Measurements from ENCODE around the gene TMEM200A. TPM values are rescaled to one million over a fixed set of nuclear protein-coding genes. Genes with fewer than 3 reads are reported as not detected.

Gene TMEM200A
- total RNA-seq, 1 donor from 2014 or later, result 0.79 TPM

- Histone ChIP-seq H3K4me3 (ENCODE audit: low read depth, low read length) (no peak overlapping the region), H3K27me3 (ENCODE audit: control insufficient read depth, insufficient read depth, low read length) (no peaks in the 10 kb centered on the region), H3K36me3 (ENCODE audit: control insufficient read depth, insufficient read depth, low read length) (no peaks in the 10 kb centered on the region)
- no peak for DNase-seq (ENCODE audit: low read depth)
- TF ChIP-seq CTCF (IDR thresholded peaks at IDR 0.05; ENCODE audit: insufficient read depth, low read length, severe bottlenecking), result no peak
- FAIRE-seq, result no peak
Observed at GRCh38 chr6:130435181-130435580, 69.4 kb downstream of the TMEM200A start.

GRCh38 chr6:130437961-130438360 is 72.1 kb downstream of the TMEM200A start:
- no peak for TF ChIP-seq CTCF (IDR thresholded peaks at IDR 0.05; ENCODE audit: insufficient read depth, low read length, severe bottlenecking)
- FAIRE-seq (no peak), DNase-seq (ENCODE audit: low read depth) (no peak)
- H3K4me3 ChIP-seq (ENCODE audit: low read depth, low read length), result no peak overlapping the region
- H3K27me3 ChIP-seq (ENCODE audit: control insufficient read depth, insufficient read depth, low read length), result no peaks in the 10 kb centered on the region
- no peaks in the 10 kb centered on the region for H3K36me3 ChIP-seq (ENCODE audit: control insufficient read depth, insufficient read depth, low read length)

- peak; percentile 79 for DNase-seq (ENCODE audit: low read depth)
- TF ChIP-seq CTCF (IDR thresholded peaks at IDR 0.05; ENCODE audit: insufficient read depth, low read length, severe bottlenecking), result no peak
- H3K27me3 ChIP-seq (ENCODE audit: control insufficient read depth, insufficient read depth, low read length), result no peaks in the 10 kb centered on the region
- no peak overlapping the region for H3K4me3 ChIP-seq (ENCODE audit: low read depth, low read length)
- H3K36me3 ChIP-seq (ENCODE audit: control insufficient read depth, insufficient read depth, low read length), result no peaks in the 10 kb centered on the region
- no peak for FAIRE-seq
Observed at GRCh38 chr6:130447374-130447773, 81.6 kb downstream of the TMEM200A start.

- DNase-seq (ENCODE audit: low read depth), result no peak
- TF ChIP-seq CTCF (IDR thresholded peaks at IDR 0.05; ENCODE audit: insufficient read depth, low read length, severe bottlenecking), result no peak
- no peak for FAIRE-seq
Observed at GRCh38 chr6:130452336-130452735, 86.5 kb downstream of the TMEM200A start.

GRCh38 chr6:130453230-130453629 is 87.4 kb downstream of the TMEM200A start:
- Histone ChIP-seq H3K36me3 (ENCODE audit: control insufficient read depth, insufficient read depth, low read length) (no peaks in the 10 kb centered on the region), H3K4me3 (ENCODE audit: low read depth, low read length) (no peak overlapping the region), H3K27me3 (ENCODE audit: control insufficient read depth, insufficient read depth, low read length) (no peaks in the 10 kb centered on the region)
- peak; percentile 59 for DNase-seq (ENCODE audit: low read depth)
- no peak for FAIRE-seq
- TF ChIP-seq CTCF (IDR thresholded peaks at IDR 0.05; ENCODE audit: insufficient read depth, low read length, severe bottlenecking), result no peak

More at GRCh38 chr6:130452336-130452735, 86.5 kb downstream of the TMEM200A start:
- no peak overlapping the region for H3K4me3 ChIP-seq (ENCODE audit: low read depth, low read length)
- no peaks in the 10 kb centered on the region for H3K36me3 ChIP-seq (ENCODE audit: control insufficient read depth, insufficient read depth, low read length)
- no peaks in the 10 kb centered on the region for H3K27me3 ChIP-seq (ENCODE audit: control insufficient read depth, insufficient read depth, low read length)

- TF ChIP-seq CTCF (IDR thresholded peaks at IDR 0.05; ENCODE audit: insufficient read depth, low read length, severe bottlenecking), result no peak
- no peak for FAIRE-seq
Observed at GRCh38 chr6:130457605-130458004, 91.8 kb downstream of the TMEM200A start.

More at GRCh38 chr6:130457605-130458004, 91.8 kb downstream of the TMEM200A start:
- Histone ChIP-seq H3K36me3 (ENCODE audit: control insufficient read depth, insufficient read depth, low read length) (no peaks in the 10 kb centered on the region), H3K4me3 (ENCODE audit: low read depth, low read length) (no peak overlapping the region), H3K27me3 (ENCODE audit: control insufficient read depth, insufficient read depth, low read length) (no peaks in the 10 kb centered on the region)
- no peak for DNase-seq (ENCODE audit: low read depth)
